A549 (cell line): Measurements from ENCODE around the gene TRDN. TPM values are rescaled to one million over a fixed set of nuclear protein-coding genes. Genes with fewer than 3 reads are reported as not detected.

ENCODE experiments used
- ATAC-seq, 2 experiments: fragments of 200-7000 bp in 1 of 2; fragments of >200 bp in 1 of 2; cut with Nextera tagmentation in 1 of 2; cut with Tn5 transposase in 1 of 2; 3 replicates each; pipeline versions ENCODE4 v1.8.0 to v1.9.1; 2018 to 2020; ENCODE audit warnings: mild to moderate bottlenecking in 1 of 2, moderate library complexity in 1 of 2
- CTCF ChIA-PET: fragments of 300-600 bp; sonication (Branson Sonifier 250); formaldehyde crosslinking; extraction: SDS; loops from one replicate; lab custom pipeline; 2021; ENCODE audit warnings: antibody characterized with exemption, inconsistent platforms; lab: Yijun Ruan, JAX
- POLR2A ChIA-PET: fragments of 350-600 bp; formaldehyde crosslinking; extraction: SDS; loops from one replicate; lab custom pipeline; 2021; ENCODE audit warnings: antibody characterized with exemption, inconsistent platforms; lab: Yijun Ruan, JAX
- DNase-seq, 2 experiments: peaks; one replicate each; pipeline versions ENCODE4 v3.0.0 to v3.0.0-alpha.2; 2011 to 2016; ENCODE audit warnings: low read depth in 1 of 2, low spot score in 1 of 2
- FAIRE-seq: peaks from 2 replicates; lab custom pipeline; 2011; peaks lifted over from hg19 to GRCh38; lab: Jason Lieb, UNC
- H3K27ac ChIP-seq, 2 experiments: fragments of >200 bp; sonication (Bioruptor Twin); formaldehyde crosslinking; 3 replicates each; pipeline ENCODE4 v1.5.1; 2016 to 2017
- H3K4me1 ChIP-seq: fragments of >200 bp; sonication (Bioruptor Twin); formaldehyde crosslinking; 3 replicates; pipeline ENCODE4 v1.6.1; 2016
- H3K4me2 ChIP-seq: fragments of >200 bp; sonication (Bioruptor Twin); formaldehyde crosslinking; 3 replicates; pipeline ENCODE4 v1.6.1; 2016
- H3K4me3 ChIP-seq: fragments of >200 bp; sonication (Bioruptor Twin); formaldehyde crosslinking; 3 replicates; pipeline ENCODE4 v1.5.1; 2016
- H3K9me3 ChIP-seq: fragments of >200 bp; sonication (Bioruptor Twin); formaldehyde crosslinking; 3 replicates; pipeline ENCODE4 v1.6.1; 2016
- ATOH8 ChIP-seq: fragments of 250-450 bp; sonication (Bioruptor Pico); IDR thresholded peaks from 2 replicates; pipeline ENCODE4 v1.5.0; 2020; ENCODE audit warnings: low read depth, mild to moderate bottlenecking, moderate library complexity
- GATA3 ChIP-seq: IDR thresholded peaks from 2 replicates; pipeline ENCODE4 v1.6.1; 2012; ENCODE audit warnings: borderline replicate concordance
- HOXA7 ChIP-seq: fragments of 250-450 bp; sonication (Bioruptor Pico); IDR thresholded peaks from 2 replicates; pipeline ENCODE4 v1.5.0; 2020; ENCODE audit warnings: mild to moderate bottlenecking, moderate library complexity
- HOXB13 ChIP-seq: fragments of 250-450 bp; sonication (Bioruptor Pico); IDR thresholded peaks from 2 replicates; pipeline ENCODE4 v1.5.0; 2020; ENCODE audit warnings: low read depth, mild to moderate bottlenecking, moderate library complexity
- HOXB5 ChIP-seq: fragments of 250-450 bp; sonication (Bioruptor Pico); IDR thresholded peaks from 2 replicates; pipeline ENCODE4 v1.5.0; 2020; ENCODE audit warnings: mild to moderate bottlenecking, moderate library complexity
- KDM1A ChIP-seq: fragments of 200-600 bp; sonication (generic); IDR thresholded peaks from 2 replicates; pipeline ENCODE4 v1.6.1; 2016; ENCODE audit warnings: low read depth, mild to moderate bottlenecking
- MAFK ChIP-seq: fragments of 450-650 bp; IDR thresholded peaks from 2 replicates; pipeline ENCODE4 v1.6.1; 2014; ENCODE audit not compliant: partially characterized antibody
- PBX3 ChIP-seq: IDR thresholded peaks from 2 replicates; pipeline ENCODE4 v1.6.1; 2012
- POLR2A ChIP-seq: IDR thresholded peaks from 2 replicates; pipeline ENCODE4 v1.6.1; 2012; ENCODE audit warnings: mild to moderate bottlenecking, low read length
- REST ChIP-seq: fragments of 200-600 bp; sonication (generic); IDR thresholded peaks from 2 replicates; pipeline ENCODE4 v1.6.1; 2016; ENCODE audit warnings: antibody characterized with exemption, mild to moderate bottlenecking, moderate library complexity
- ZC3H11A ChIP-seq: fragments of 450-650 bp; IDR thresholded peaks from 2 replicates; pipeline ENCODE4 v1.6.1; 2014; ENCODE audit warnings: antibody characterized with exemption, mild to moderate bottlenecking
- WGBS: methylation state at CpG from one replicate; pipeline ENCODE4 v1.1.6; 2017; ENCODE audit errors: missing lambda C conversion rate; 5-methylcytosine and 5-hydroxymethylcytosine counted together
- polyA plus RNA-seq, 4 experiments: library from polyadenylated mRNA; depleted of rRNA in 3 of 4; stranded (reverse); fragments of >200 nt; fragmentation: RNase III in 1 of 4; extraction: RNeasy Plus Mini Kit Qiagen cat#74134 plus additional on column Dnase treatment in 1 of 4; gene quantifications; 2 replicates in 3 of 4; 3 replicates in 1 of 4; pipeline ENCODE4 v1.2.3, GENCODE V29; 2011 to 2017

The TRDN gene
- polyA plus RNA-seq, 2 of the 4 experiments (the other 2 are of a cell fraction): not detected

- H3K4me3 ChIP-seq: no peak overlapping the region
- no peaks in the 10 kb centered on the region for H3K4me1 ChIP-seq
- 57% methylated on average over 5 of the region's 5 CpGs for WGBS
- H3K9me3 ChIP-seq: no peaks in the 10 kb centered on the region
- FAIRE-seq: no peak
- H3K27ac ChIP-seq: no peak overlapping the region
- ChIA-PET CTCF (interaction anchor here (0.6 kb wide), 1 partner anchor 70 kb away, joined by 4 read pairs; no protein-coding TSS in a partner anchor), POLR2A (no interaction called here)
- TF ChIP-seq HOXA7 (CRISPR knock-in tag): no peak
- no peak for TF ChIP-seq ZC3H11A
- ATAC-seq: no peak
- no peak overlapping the region for H3K4me2 ChIP-seq
- DNase-seq: no peak
These were observed 118.1 kb downstream of the TRDN start for GRCh38 chr6:123518441-123519188.

DNA sequence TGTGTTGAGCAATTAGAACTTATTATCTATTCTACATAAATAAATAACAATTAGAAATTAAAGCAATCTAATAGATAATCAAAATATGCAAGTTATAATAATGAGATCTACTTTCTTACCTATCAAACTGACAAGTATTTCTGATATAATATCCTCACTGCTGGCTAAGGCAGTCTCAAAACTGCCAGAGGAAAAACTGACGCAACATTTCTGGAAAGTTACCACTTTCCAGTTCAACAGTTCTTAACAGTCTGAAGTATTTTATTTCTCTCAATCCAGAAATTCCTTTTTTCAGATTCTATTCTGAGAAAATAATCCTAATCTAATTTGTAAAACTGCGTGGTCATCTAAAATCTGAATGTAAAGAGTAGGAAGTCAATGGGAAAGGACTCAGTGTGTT is 121.0 kb downstream of the TRDN start:
- Histone ChIP-seq H3K4me1 (no peaks in the 10 kb centered on the region), H3K27ac (no peak overlapping the region), H3K9me3 (no peaks in the 10 kb centered on the region), H3K4me2 (no peak overlapping the region)
- CTCF ChIA-PET: no interaction called here
- TF ChIP-seq PBX3: no peak
- no peak for TF ChIP-seq HOXB5 (CRISPR knock-in tag)
- peak; percentile 1 for TF ChIP-seq MAFK
- TF ChIP-seq, all 56 proteins: peak for 1
- no peak for ATAC-seq
- FAIRE-seq: no peak
- POLR2A ChIA-PET: no interaction called here
- no peak overlapping the region for H3K4me3 ChIP-seq
- WGBS: 77% methylated on average over 2 of the region's 2 CpGs
- DNase-seq: no peak

GRCh38 chr6:123509112-123509511 is 127.6 kb downstream of the TRDN start:
- Histone ChIP-seq H3K4me1 (no peaks in the 10 kb centered on the region), H3K9me3 (no peaks in the 10 kb centered on the region), H3K27ac (no peak overlapping the region), H3K4me3 (no peak overlapping the region), H3K4me2 (no peak overlapping the region)
- FAIRE-seq: no peak
- no peak for DNase-seq
- ATAC-seq: no peak
- no peak for TF ChIP-seq ATOH8 (CRISPR knock-in tag)
- no peak for TF ChIP-seq REST
- no peak for TF ChIP-seq POLR2A
- no peak for TF ChIP-seq GATA3
- POLR2A ChIA-PET: no interaction called here
- CTCF ChIA-PET: no interaction called here
- 22% methylated on average over 1 of the region's 1 CpG for WGBS

GRCh38 chr6:123508290-123508689 is 128.5 kb downstream of the TRDN start:
- FAIRE-seq (no peak), DNase-seq (no peak), ATAC-seq (no peak)
- Histone ChIP-seq H3K27ac (no peak overlapping the region), H3K4me2 (no peak overlapping the region), H3K4me1 (no peaks in the 10 kb centered on the region), H3K9me3 (no peaks in the 10 kb centered on the region), H3K4me3 (no peak overlapping the region)
- ChIA-PET CTCF (no interaction called here), POLR2A (no interaction called here)
- TF ChIP-seq HOXB13 (CRISPR knock-in tag) (no peak), MAFK (no peak), KDM1A (no peak), HOXA7 (CRISPR knock-in tag) (no peak)
- WGBS: 49% methylated on average over 2 of the region's 2 CpGs
